GM19035 (cell line): ENCODE measurements around the gene TP53AIP1.
"Not testable (repeated sequence)": the region's sequence is repeated elsewhere in the genome, so short reads cannot be mapped to it uniquely, and the experiment has no call there.

Experiments
- ATAC-seq: cut with Tn5 transposase; IDR thresholded peaks from one replicate; pipeline ENCODE4 v1.9.1; 2021; ENCODE audit not compliant: unreplicated experiment

Gene TP53AIP1

DNA sequence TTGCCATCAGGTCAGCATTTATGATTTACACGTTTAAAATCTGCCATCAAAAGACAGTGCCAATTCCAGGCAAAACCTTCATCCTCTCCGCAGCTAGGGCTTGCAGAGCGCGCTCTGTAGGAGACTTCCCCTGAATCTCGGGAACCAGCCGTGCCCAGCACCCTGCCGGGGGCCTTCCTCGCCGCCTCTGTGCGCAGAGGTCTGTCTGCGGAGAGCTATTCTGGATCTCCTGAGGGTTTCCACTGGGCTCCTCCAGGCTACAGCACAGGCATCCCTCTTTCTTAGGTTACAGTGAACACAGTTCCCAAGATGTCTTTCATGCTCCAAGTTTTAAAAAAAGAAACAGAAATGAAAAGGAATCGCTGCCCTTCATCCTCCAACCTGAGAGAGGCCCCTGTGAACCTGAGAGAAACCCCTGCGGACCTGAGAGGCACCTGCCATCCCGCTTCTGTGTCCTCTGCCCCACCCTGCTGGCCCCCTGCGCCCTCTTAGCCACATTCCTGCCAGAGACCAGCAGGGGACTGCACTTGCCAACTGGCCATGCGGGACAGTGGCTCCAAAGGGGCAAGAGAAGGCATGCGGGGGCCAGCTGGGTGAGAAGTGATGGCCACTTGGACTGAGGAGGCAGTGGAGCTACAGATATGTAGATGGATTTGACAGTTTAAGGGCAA lies 16.1 kb downstream of the TP53AIP1 start:
- no peak for ATAC-seq

DNA sequence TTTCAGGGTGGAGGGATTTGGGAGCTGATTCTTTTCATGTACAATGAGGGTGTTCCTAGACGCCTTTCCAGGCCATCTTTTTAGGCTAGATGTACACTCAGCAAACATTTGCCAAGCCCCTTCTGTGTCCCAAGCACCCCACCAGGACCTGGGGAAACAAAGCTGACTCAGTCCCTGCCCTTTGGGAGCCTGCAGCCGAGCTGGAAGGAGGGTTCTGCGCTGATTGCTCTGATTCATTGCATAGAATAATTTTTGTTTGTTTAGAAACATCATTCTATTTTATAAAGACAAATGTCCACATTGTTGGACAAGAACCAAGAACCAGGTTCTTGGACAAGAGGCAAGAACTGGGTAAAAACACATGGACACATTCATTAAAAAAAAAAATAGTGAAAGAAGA lies 16.7 kb downstream of the TP53AIP1 start:
- no peak for ATAC-seq

DNA sequence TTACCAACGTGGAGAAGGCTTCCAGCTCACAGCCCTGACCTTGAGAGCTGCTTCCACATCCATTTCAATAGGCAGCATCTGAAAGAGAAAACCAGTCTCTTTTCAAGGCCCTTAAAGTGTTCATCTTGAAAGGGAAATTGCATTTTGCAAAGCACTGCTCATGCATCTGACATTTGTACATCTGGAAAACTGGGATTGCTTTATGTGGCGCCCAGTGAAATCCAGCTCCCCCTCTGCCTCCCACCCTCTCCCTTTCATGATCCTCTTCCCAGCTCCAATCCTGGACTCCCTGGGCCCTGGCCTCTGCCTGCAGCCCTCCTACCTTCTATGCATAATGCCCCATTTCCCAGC lies 17.4 kb downstream of the TP53AIP1 start:
- ATAC-seq: no peak

DNA sequence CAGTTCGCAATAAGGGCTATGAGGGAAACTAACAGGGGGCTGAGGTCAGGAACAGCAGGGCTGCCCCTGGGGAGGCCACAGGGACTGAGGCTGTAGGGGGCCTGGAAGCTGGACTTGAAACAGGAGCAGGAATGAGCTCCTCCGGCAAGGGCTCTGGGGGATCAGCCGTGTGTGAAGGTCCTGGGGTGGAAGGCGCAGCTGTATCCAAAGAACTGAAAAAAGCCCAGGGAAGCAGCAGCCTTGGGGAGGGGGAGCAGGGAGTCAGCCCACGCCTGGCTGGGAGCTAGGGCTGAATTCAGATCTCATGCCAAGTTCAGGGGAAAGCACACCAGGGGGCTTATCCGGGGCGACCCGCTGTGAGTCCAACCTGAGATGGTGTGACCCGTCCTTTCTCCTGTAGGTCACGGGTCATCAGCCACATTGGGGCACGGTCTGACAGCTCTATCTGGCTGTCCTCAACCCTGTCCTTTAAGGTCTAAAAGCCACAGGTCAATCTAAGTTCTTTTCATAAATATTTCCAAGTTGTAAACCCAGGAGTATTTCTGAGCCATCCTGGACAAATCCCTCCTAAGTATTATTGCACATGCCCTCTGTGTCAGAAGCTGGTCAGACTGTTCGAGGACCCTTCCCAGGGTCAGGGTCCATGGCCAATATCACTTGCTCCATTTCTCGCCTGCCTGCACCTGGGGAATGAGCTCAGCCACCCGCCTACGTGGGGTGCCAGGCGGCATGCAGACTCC lies 18.0 kb downstream of the TP53AIP1 start:
- no peak for ATAC-seq

DNA sequence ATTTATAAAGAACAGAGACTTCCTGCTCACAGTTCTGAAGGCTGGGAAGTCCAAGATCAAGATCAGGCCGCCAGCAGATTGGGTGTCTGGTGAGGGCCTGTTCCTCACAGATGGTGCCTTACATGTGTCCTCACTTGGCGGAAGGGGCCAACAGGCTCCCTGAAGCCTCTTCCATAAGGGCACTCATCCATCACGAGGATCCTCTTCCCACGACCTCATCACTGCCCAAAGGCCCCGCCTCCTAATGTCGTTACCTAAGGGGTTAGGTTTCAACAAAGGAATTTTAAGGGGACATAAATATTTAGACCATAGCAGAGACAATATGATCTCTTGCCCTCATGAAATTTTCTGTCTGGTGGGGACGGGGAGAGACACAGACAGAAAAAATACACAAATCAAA lies 18.6 kb downstream of the TP53AIP1 start:
- ATAC-seq: no peak

DNA sequence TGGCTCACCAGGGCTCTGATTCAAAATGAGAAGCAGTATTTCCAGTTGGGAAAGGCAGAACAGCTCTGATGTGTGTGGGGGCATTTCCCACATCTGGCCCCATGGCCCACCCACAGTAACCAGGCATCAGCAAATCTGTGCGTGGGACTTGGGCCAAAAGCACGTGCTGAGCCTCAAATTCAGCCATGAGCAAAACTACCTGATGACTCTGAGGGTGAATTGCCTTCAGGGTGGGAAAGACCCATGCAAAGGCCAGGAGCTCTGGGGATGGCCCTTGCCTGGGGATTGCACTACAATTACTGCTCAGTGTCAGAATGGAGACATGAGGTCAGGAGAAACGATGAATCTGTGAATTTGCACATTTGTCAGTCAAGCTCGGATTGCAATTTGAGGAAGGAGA lies 20.9 kb downstream of the TP53AIP1 start:
- ATAC-seq: no peak

DNA sequence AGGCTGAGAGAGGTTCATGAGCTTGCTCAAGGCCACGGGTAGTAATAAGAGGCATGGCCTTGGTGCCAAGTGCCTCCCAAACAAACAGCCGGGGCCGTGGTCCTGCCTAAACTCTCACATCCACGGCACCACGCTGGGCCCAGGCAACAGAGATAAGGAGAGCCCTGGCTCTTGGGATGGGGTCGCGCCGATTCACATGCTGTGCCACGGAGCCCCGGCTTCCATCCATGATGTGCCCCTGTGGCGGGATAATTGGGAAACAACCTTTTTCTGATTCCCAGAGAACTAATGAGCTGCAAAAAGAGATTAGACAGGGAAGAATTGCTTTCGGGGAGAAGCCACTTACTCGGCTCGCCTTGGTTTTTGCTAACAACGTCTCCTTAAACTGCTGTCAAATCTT lies 22.0 kb downstream of the TP53AIP1 start:
- ATAC-seq: no peak

DNA sequence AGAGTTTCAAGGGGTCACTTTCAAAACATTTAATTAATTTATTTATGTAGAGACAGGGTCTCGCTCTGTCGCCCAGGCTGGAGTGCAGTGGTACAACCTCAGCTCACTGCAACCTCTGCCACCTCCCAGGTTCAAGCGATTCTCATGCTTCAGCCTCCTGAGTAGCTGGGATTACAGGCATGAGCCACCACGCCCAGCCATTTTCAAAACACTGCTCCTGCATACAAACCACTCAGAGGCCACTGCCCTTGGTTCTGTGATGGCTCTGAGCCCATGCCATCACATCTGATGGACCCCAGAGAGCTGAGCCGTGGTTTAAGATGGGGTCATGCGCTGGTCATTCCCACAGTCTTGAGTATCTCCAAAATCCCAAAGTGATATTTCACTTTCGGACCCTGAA lies 23.0 kb downstream of the TP53AIP1 start:
- not testable (repeated sequence) for ATAC-seq

DNA sequence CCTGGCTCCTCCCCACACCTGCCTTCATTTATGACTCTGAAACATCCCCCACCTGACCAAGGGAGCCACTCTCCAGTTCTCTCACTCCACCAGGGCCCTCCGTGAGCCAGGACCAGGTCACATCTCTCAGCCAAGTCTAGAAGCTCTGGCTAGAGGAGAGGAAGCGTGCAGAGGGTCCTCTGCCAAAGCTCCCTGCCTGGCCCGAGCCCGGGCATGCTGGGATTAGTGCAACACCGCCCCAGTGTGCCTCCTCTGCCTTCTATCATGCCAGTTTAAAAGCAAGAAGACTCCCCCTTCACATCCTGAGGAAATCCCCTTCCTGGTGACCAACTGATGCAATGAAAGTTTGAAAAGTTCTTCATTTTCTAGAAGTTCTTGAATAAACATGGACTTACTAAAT lies 23.5 kb downstream of the TP53AIP1 start:
- ATAC-seq: no peak

DNA sequence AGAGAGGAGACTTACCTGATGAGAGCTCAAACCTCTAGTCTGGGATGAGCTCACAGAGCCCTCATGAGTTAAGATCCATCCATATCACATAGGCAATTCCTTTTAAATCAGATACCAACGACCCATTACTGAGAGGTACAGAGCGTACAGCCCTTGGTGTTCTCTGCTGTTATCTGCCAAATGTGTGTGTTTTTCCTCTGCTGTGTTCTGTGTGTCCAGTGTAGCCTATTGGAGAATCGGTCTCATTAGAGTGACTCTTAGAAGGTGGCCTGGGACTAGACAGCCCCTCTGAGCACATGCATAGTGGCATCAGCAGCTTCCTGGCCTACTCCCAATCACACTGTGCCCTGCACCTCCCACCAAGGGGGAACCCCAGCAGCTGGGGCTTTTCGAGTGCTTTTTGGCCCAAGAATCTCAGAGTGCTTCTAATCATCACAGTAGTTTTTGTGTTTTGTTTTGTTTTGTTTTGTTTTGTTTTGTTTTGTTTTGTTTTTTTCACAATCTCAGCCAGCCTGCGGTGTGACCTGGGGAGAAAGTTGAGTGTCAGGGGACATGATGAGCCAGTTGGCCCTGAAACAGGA lies 25.4 kb downstream of the TP53AIP1 start:
- ATAC-seq: no peak

DNA sequence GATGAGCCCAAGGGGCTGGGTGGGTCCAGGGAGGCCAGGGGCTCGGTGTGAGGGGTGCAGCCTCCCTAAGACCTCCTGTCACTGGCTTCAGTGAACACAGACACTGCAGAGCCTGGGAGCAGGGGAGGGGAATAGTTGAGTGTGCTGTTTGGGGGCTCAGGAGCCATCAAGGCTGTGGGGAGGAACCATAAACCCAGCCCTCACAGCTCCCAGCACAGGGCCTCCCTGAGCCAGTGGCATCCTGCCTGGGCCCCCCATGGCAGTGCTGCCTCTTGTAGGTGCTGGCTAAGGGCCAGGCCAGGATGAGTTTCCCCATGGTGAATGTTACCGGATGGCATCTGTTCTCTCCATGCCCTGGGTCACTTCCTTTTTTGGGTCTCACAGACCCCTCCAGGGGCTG lies 26.0 kb downstream of the TP53AIP1 start:
- no peak for ATAC-seq

DNA sequence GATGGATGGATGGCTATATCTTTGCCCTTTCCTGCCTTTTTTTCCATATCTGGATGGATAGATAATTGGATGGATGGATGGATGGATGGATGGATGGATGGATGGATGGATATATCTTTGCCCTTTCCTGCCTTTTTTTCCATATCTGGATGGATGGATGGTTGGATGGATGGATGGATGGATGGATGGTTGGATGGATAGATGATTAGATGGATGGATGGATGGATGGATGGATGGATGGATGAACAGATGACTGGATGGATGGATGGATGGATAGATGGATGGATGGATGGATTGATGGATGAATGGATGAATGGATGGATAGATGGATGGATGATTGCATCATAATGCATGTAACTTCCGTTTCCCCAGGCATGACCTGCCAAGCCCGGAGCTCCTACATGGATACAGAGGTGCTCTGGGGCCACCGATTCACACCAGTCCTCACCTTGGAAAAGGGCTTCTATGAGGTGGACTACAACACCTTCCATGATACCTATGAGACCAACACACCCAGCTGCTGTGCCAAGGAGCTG lies 26.6 kb downstream of the TP53AIP1 start:
- ATAC-seq: no peak

DNA sequence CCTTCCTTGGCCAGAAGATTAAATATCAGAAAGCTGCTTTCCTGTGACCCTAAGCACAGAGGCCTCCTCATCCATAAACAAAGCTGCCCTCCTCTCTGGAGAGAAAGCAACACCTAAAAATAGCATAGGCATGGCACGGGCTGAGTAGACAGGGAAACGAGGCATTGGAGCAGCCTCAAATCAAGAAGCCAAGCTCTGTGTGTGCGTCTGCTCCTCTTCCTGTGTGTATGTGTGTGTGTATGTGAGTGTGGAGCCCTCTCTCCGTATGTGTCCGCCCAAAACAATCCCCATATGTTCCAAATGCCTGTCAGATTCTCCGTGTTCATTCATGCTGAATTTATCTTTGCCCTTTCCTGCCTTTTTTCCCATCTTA lies 27.5 kb downstream of the TP53AIP1 start:
- ATAC-seq: no peak

DNA sequence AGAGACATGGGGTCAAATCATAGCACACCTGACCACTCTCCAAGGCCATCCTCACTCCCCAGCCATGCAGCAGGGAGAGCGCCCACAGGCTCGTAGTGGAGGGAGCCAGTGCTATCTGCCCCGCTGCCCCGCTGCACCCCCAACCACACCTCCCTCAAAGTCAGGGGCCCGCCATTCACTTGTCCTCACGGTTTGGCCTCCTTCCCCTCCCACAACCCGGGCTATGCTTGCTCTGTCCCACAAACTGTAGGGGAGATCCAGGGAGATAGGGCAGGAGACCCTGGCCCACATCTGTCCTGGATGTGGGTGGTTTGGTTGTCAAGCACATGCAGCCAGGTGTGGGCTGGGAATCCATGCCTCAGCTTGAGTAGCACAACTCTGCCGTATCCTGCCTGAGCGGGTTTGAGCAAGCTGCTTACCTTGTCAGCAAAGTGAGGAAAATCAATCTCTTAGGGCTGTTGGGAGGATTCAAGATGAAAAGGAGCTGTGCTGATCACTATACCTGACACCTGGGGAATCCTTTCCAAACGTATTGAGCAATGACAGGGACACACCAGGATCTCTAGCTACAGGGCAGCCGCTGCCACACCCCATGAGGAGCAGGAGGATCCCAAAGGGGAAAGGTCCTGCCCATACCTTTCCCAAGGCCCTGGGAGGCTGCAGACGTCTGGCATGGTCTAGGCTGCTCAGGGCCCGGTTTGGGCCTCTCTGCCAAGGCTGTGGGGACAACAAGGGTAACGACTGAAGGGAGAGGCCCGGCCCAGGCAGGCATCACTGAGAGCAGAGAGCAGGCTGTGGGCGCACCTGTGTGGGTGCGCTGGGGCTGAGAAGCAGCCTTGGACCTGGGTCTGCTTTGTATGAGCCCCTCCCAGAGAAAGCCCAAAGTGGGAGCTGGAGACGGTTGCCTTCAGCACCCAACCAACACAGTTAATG lies 28.2 kb downstream of the TP53AIP1 start:
- ATAC-seq: no peak

DNA sequence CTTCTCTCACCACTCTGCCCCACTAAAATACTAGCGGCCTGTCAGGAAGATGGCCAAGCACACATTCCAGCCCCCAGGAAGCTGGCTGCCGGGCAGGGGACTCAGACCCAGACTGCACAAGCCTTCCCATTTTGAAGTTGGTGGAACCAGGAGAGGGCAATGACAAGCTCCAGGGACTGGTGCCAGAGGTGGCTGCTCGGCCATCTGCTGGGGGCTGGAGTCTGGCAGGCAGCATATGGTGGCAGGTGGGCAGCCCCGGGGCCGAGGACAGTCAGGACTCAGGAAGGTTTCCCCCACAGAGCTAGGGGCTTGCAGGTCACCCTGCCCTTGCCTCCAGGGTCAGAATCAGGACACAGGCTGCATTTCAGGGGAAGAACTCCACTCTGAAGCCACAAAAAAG lies 28.9 kb downstream of the TP53AIP1 start:
- no peak for ATAC-seq

DNA sequence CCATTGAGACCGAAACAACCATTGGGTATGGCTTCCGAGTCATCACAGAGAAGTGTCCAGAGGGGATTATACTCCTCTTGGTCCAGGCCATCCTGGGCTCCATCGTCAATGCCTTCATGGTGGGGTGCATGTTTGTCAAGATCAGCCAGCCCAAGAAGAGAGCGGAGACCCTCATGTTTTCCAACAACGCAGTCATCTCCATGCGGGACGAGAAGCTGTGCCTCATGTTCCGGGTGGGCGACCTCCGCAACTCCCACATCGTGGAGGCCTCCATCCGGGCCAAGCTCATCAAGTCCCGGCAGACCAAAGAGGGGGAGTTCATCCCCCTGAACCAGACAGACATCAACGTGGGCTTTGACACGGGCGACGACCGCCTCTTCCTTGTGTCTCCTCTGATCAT lies 31.0 kb downstream of the TP53AIP1 start:
- ATAC-seq: no peak

DNA sequence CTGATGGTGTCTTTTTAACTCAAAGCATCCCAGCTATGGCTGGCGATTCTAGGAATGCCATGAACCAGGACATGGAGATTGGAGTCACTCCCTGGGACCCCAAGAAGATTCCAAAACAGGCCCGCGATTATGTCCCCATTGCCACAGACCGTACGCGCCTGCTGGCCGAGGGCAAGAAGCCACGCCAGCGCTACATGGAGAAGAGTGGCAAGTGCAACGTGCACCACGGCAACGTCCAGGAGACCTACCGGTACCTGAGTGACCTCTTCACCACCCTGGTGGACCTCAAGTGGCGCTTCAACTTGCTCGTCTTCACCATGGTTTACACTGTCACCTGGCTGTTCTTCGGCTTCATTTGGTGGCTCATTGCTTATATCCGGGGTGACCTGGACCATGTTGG lies 31.4 kb downstream of the TP53AIP1 start:
- no peak for ATAC-seq

DNA sequence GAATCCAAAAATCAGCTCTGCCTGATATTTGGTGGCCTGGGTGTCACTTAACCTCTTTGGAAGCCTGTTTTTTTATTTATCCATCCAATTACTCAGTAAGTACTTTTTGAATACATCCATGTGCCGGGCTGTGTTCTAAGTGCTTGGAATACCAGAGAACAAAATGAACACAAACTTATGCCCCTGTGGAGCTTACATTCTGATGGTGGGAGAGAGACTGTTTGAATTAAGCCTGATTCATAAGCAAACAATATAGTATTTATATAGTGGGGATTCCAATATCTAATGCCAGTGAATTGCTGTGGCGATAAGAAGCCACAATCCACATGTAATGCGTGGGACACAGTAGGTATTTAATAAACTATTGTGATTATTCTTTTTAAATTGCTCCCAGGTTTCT lies 32.1 kb downstream of the TP53AIP1 start:
- ATAC-seq: no peak

DNA sequence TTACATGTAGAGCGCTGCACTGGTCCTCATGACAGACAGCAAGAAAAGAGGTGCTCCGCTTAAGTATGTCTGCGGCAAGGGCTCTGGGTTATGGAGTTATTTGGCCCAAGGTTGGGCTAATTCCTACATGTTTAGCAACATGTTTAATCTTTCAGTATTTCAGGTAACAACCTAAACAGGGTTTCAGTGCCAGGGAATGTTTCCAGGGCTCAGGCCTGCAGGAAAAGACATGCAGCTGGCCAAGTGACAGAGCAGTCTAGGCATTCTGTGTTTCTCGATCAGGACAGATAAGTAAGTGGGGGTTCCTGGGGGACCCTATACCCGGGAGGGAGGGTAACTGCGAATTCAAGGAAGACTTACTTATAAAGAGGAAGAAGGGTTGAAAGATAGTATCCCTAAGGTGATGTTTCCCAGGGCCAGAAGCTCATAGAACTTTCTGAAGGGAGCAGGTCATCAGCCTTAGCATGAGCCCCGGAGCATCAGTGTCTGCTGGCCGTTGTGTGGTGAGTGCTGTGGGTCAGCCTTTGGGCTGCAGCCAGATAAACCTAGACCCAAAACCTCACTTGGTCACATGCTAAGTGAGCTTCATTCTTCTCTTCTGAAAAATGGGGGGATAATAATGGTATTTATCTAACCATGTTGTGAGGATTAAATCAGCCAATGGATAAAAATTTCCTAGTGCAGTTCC lies 33.1 kb downstream of the TP53AIP1 start:
- ATAC-seq: no peak

DNA sequence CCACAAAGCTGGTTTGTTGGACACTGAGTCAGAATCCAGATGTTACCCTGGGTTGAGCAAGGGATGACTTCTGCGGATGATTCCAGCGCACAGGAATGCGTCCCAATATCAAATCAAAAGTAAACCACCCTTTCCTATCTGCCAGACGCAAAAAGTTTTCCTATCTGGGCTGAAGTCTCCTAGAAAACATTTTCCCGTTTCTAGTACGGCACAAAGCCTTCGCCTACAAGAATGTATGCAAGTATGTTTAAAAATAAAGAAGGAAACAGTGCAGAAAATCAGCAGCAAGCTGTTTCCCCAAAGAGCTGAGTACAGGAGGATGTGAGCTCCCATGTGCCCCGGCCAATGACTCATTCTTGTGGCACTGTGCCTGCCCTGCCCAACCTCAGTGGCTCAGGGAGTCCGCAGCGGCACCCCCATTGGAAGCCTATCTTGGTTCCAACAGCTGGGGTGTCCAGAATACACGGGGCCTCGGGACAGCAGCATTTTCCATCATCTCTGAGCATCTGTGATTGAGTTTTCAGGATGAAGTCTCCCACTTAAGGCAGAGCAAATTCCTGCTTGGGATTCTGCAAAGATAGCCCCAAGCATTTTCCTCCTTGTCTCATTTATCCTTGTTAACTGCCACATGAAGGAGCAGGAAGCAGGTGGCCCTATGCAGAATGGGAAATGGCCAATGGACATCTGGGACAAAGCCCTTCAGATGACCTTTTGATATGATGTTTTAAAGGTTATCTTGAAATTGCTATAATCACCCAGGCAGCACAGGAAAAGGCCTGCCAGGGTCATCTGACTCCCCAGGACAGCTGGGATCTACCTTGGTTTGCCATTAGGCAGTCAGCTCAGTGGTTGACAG lies 34.1 kb downstream of the TP53AIP1 start:
- no peak for ATAC-seq
